H54 (cell line): Measurements from ENCODE around the gene LRRC8E.

ENCODE experiments used
- DNase-seq: peaks from one replicate; pipeline ENCODE4 v3.0.0; 2011; ENCODE audit warnings: low spot score, mixed read lengths; ENCODE audit not compliant: insufficient read length
- FAIRE-seq: peaks from 3 replicates; lab custom pipeline; 2011; peaks lifted over from hg19 to GRCh38; lab: Jason Lieb, UNC
- POLR2A ChIP-seq: IDR thresholded peaks from 2 replicates; pipeline ENCODE4 v1.6.1; 2011; ENCODE audit warnings: low read depth, mild to moderate bottlenecking, low read length

Gene LRRC8E

GRCh38 chr19:7908078-7908699 lies 19.9 kb downstream of the LRRC8E start:
- DNase-seq (no peak), FAIRE-seq (no peak)
- no peak for TF ChIP-seq POLR2A

GRCh38 chr19:7908742-7909461 lies 20.6 kb downstream of the LRRC8E start:
- no peak for TF ChIP-seq POLR2A
- no peak for FAIRE-seq
- no peak for DNase-seq

- no peak for DNase-seq
- TF ChIP-seq POLR2A = no peak
- no peak for FAIRE-seq
Observed at GRCh38 chr19:7909471-7910067, 21.3 kb downstream of the LRRC8E start.

- no peak for FAIRE-seq
- TF ChIP-seq POLR2A = no peak
- DNase-seq = no peak
Observed at GRCh38 chr19:7910321-7911161, 22.2 kb downstream of the LRRC8E start.

GRCh38 chr19:7911508-7912143 lies 23.3 kb downstream of the LRRC8E start:
- DNase-seq (no peak), FAIRE-seq (no peak)
- no peak for TF ChIP-seq POLR2A

- no peak for TF ChIP-seq POLR2A
- FAIRE-seq (no peak), DNase-seq (no peak)
Observed at GRCh38 chr19:7912144-7912696, 23.9 kb downstream of the LRRC8E start.

- no peak for DNase-seq
- TF ChIP-seq POLR2A = no peak
- no peak for FAIRE-seq
Observed at GRCh38 chr19:7912697-7913564, 24.6 kb downstream of the LRRC8E start.

- TF ChIP-seq POLR2A = no peak
- no peak for FAIRE-seq
- DNase-seq = no peak
Observed at GRCh38 chr19:7913652-7914051, 25.3 kb downstream of the LRRC8E start.

- TF ChIP-seq POLR2A = no peak
- DNase-seq = no peak
- FAIRE-seq = no peak
Observed at GRCh38 chr19:7914099-7914498, 25.8 kb downstream of the LRRC8E start.

GRCh38 chr19:7914598-7915045 lies 26.3 kb downstream of the LRRC8E start, which contains the start of gene TGFBR3L:
Gene TGFBR3L, plus strand, starts transcription at chr19:7914830.
- TF ChIP-seq POLR2A = no peak

GRCh38 chr19:7915250-7916102 lies 27.2 kb downstream of the LRRC8E start:
- FAIRE-seq (no peak), DNase-seq (no peak)
- no peak for TF ChIP-seq POLR2A

More at GRCh38 chr19:7914598-7915045, 26.3 kb downstream of the LRRC8E start, which contains the start of gene TGFBR3L:
- FAIRE-seq (no peak), DNase-seq (no peak)
